HG02970 (cell line): ENCODE results near the gene PLK5.
"Not testable (repeated sequence)": the region's sequence is repeated elsewhere in the genome, so short reads cannot be mapped to it uniquely, and the experiment has no call there.

Experiments used
- ATAC-seq: cut with Tn5 transposase; IDR thresholded peaks from one replicate; pipeline ENCODE4 v1.9.1; 2021; ENCODE audit warnings: mild to moderate bottlenecking, moderate library complexity, moderate number of reproducible peaks; ENCODE audit not compliant: unreplicated experiment, low FRiP score

The PLK5 gene

GRCh38 chr19:1523412-1524286 lies at the start of gene PLK5:
PLK5 (plus strand) TSS chr19:1524077; CDS start chr19:1526997, 2,920 bp downstream.
- no peak for ATAC-seq

- ATAC-seq: no peak
Observed at GRCh38 chr19:1474765-1475351, 49.0 kb upstream of the PLK5 start.

GRCh38 chr19:1475751-1476437 lies 48.0 kb upstream of the PLK5 start:
- no peak for ATAC-seq

GRCh38 chr19:1477056-1477455 lies 46.8 kb upstream of the PLK5 start:
- not testable (repeated sequence) for ATAC-seq

GRCh38 chr19:1478934-1479707 lies 44.8 kb upstream of the PLK5 start, which contains the start of gene C19orf25:
C19orf25 (minus strand) TSS chr19:1479215; CDS start chr19:1478903, 312 bp downstream.
- ATAC-seq: peak; percentile 80

- ATAC-seq: no peak
Observed at GRCh38 chr19:1481224-1481892, 42.5 kb upstream of the PLK5 start.

- ATAC-seq: no peak
Observed at GRCh38 chr19:1481893-1482360, 42.0 kb upstream of the PLK5 start.

GRCh38 chr19:1482361-1483130 lies 41.3 kb upstream of the PLK5 start:
- ATAC-seq: no peak

- no peak for ATAC-seq
Observed at GRCh38 chr19:1483131-1483978, 40.5 kb upstream of the PLK5 start.

- no peak for ATAC-seq
Observed at GRCh38 chr19:1483979-1484428, 39.9 kb upstream of the PLK5 start.

GRCh38 chr19:1486720-1487575 lies 36.9 kb upstream of the PLK5 start:
- ATAC-seq: no peak

GRCh38 chr19:1487576-1488281 lies 36.1 kb upstream of the PLK5 start:
- no peak for ATAC-seq

- ATAC-seq: no peak
Observed at GRCh38 chr19:1488282-1488601, 35.6 kb upstream of the PLK5 start.

- no peak for ATAC-seq
Observed at GRCh38 chr19:1489463-1490310, 34.2 kb upstream of the PLK5 start.

- peak; percentile 82 for ATAC-seq
Observed at GRCh38 chr19:1490311-1491113, 33.4 kb upstream of the PLK5 start, which contains the start of gene PCSK4. PCSK4 (minus strand) TSS chr19:1490350; CDS start chr19:1490346, 4 bp downstream.
